HL-60 (cell line): ENCODE data around the gene QRICH2.

Experiments
- DNase-seq, 2 experiments: peaks; one replicate each; pipeline ENCODE4 v3.0.0-alpha.2; 2010 to 2020; ENCODE audit warnings: low read depth in 1 of 2, low spot score in 1 of 2
- H3K27ac ChIP-seq: fragments of 250-450 bp; sonication (Bioruptor Pico); replicated peaks from 2 replicates; pipeline ENCODE4 v1.5.1; 2020; ENCODE audit warnings: mild to moderate bottlenecking, moderate library complexity
- H3K27me3 ChIP-seq: fragments of 250-450 bp; sonication (Bioruptor Pico); 2 replicates; pipeline ENCODE4 v1.5.1; 2021; ENCODE audit warnings: mild to moderate bottlenecking, moderate library complexity; ENCODE audit not compliant: insufficient read depth, poor library complexity, severe bottlenecking
- H3K4me3 ChIP-seq: replicated peaks from 2 replicates; pipeline ENCODE4 v1.5.1; 2011; ENCODE audit warnings: mild to moderate bottlenecking, control low read depth, low read length; ENCODE audit not compliant: insufficient read depth
- CTCF ChIP-seq: IDR thresholded peaks from one replicate; pipeline ENCODE4 v1.5.1; 2011; ENCODE audit warnings: low read length, control low read depth, inconsistent platforms; ENCODE audit not compliant: insufficient read depth
- GABPA ChIP-seq: IDR thresholded peaks from 2 replicates; pipeline ENCODE4 v1.6.1; 2012; ENCODE audit warnings: low read depth
- POLR2AphosphoS5 ChIP-seq: IDR thresholded peaks from 2 replicates; pipeline ENCODE4 v1.6.1; 2012; ENCODE audit warnings: low read depth
- REST ChIP-seq: IDR thresholded peaks from 2 replicates; pipeline ENCODE4 v1.6.1; 2012; ENCODE audit warnings: low read depth; ENCODE audit not compliant: insufficient replicate concordance
- SPI1 ChIP-seq: IDR thresholded peaks from 2 replicates; pipeline ENCODE4 v1.6.1; 2012; ENCODE audit warnings: low read depth, mild to moderate bottlenecking, borderline replicate concordance

Gene QRICH2

GRCh38 chr17:76238847-76239537 is 69.1 kb downstream of the QRICH2 start:
- Histone ChIP-seq H3K4me3 (no peak overlapping the region), H3K27ac (no peak overlapping the region), H3K27me3 (peaks cover 17% of the 10 kb centered on the region)
- no peak for DNase-seq
- TF ChIP-seq CTCF (no peak), SPI1 (no peak), GABPA (no peak), POLR2AphosphoS5 (no peak), REST (no peak)

- TF ChIP-seq CTCF: no peak
- TF ChIP-seq POLR2AphosphoS5: no peak
- TF ChIP-seq REST: no peak
- TF ChIP-seq SPI1: no peak
- no peak for TF ChIP-seq GABPA
- Histone ChIP-seq H3K27me3 (peaks cover 17% of the 10 kb centered on the region), H3K4me3 (no peak overlapping the region)
These were observed 70.2 kb downstream of the QRICH2 start for GRCh38 chr17:76237859-76238313.

GRCh38 chr17:76236603-76237002 is 71.5 kb downstream of the QRICH2 start:
- TF ChIP-seq GABPA (no peak), POLR2AphosphoS5 (no peak), SPI1 (no peak)
- no peak for DNase-seq
- peaks cover 17% of the 10 kb centered on the region for H3K27me3 ChIP-seq
- no peak overlapping the region for H3K4me3 ChIP-seq
- no peak overlapping the region for H3K27ac ChIP-seq

More at GRCh38 chr17:76237859-76238313, 70.2 kb downstream of the QRICH2 start:
- no peak overlapping the region for H3K27ac ChIP-seq
- DNase-seq: no peak

- peaks cover 12% of the 10 kb centered on the region for H3K27me3 ChIP-seq
- DNase-seq: no peak
- no peak for TF ChIP-seq REST
- no peak for TF ChIP-seq POLR2AphosphoS5
- no peak for TF ChIP-seq GABPA
- no peak for TF ChIP-seq CTCF
- TF ChIP-seq SPI1: no peak
- no peak overlapping the region for H3K4me3 ChIP-seq
- H3K27ac ChIP-seq: no peak overlapping the region
These were observed 72.2 kb downstream of the QRICH2 start for GRCh38 chr17:76235883-76236282.
